B cell (primary cell): ENCODE data around the gene CRTAC1.

ENCODE experiments used
- EZH2 ChIP-seq: IDR thresholded peaks from 2 replicates; pipeline ENCODE4 v1.6.1; 2012; ENCODE audit warnings: borderline replicate concordance, low read depth, mild to moderate bottlenecking, moderate library complexity, low read length; ENCODE audit not compliant: insufficient read depth, poor library complexity, severe bottlenecking
- TF ChIP-seq, protein P1 (sequence below): fragments of 200-600 bp; IDR thresholded peaks from one replicate; pipeline ENCODE4 v1.8.0; 2022; ENCODE audit warnings: antibody characterized with exemption, mild to moderate bottlenecking

- TF ChIP-seq, protein P1, sequence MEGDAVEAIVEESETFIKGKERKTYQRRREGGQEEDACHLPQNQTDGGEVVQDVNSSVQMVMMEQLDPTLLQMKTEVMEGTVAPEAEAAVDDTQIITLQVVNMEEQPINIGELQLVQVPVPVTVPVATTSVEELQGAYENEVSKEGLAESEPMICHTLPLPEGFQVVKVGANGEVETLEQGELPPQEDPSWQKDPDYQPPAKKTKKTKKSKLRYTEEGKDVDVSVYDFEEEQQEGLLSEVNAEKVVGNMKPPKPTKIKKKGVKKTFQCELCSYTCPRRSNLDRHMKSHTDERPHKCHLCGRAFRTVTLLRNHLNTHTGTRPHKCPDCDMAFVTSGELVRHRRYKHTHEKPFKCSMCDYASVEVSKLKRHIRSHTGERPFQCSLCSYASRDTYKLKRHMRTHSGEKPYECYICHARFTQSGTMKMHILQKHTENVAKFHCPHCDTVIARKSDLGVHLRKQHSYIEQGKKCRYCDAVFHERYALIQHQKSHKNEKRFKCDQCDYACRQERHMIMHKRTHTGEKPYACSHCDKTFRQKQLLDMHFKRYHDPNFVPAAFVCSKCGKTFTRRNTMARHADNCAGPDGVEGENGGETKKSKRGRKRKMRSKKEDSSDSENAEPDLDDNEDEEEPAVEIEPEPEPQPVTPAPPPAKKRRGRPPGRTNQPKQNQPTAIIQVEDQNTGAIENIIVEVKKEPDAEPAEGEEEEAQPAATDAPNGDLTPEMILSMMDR, result no peak
- TF ChIP-seq EZH2, result no peak
These were observed 180.0 kb downstream of the CRTAC1 start for GRCh38 chr10:97850446-97850845.
